Measurements from ENCODE around the gene TASP1. TPM values are rescaled to one million over a fixed set of nuclear protein-coding genes. Genes with fewer than 3 reads are reported as not detected.

TASP1 gene
- total and polyA plus RNA-seq, 2 donors (not counting 3 experiments of a cell fraction or from before 2014, with no cell fraction given): 3.5 to 8.9 TPM

DNA sequence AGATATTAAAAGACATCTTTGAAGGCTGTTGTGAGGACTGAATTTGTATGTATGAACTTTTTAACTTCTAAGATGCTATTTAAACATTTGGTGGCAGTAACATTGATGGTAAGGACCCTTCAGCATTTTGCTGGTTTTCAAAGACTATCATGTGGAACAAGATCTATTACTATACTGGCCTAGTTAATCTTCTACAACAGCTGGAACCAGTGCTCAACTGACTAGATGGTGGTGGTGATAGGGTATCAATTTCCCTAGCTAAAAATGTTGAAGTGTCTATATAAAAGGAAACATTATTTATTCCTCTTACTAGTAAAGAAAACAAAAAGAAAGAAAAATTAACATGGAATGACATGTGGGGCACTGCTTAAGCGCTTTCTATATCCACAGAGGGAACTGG lies 195.7 kb downstream of the TASP1 start:
- Histone ChIP-seq H3K79me2 (ENCODE audit: control insufficient read depth, insufficient read depth, low read length) (no peaks in the 10 kb centered on the region), H3K9ac (replicated peaks; ENCODE audit: extremely low read depth, insufficient read depth, low read length) (no peak overlapping the region), H3K4me3 (replicated peaks in 1 of 3; ENCODE audit: insufficient read depth in 1 of 3, low read depth in 1 of 3, low read length in 3 of 3) (no peak overlapping the region), H3K4me2 (ENCODE audit: insufficient read depth, low read length) (no peak overlapping the region), H3K27ac (ENCODE audit: insufficient read depth, low read depth, low read length) (no peak overlapping the region), H3K4me1 (ENCODE audit: control insufficient read depth, extremely low read depth, insufficient read depth, low read length) (no peaks in the 10 kb centered on the region), H3K9me3 (replicated peaks; ENCODE audit: control insufficient read depth, insufficient read depth, low read length) (no peaks in the 10 kb centered on the region), H3K9me1 (replicated peaks; ENCODE audit: control insufficient read depth, extremely low read depth, insufficient read depth, low read length) (no peaks in the 10 kb centered on the region), H3K27me3 (ENCODE audit: control insufficient read depth in 2 of 2, insufficient read depth in 2 of 2, low read length in 2 of 2) (no peaks in the 10 kb centered on the region), H3K36me3 (ENCODE audit: control insufficient read depth in 2 of 2, extremely low read depth in 1 of 2, insufficient read depth in 2 of 2, low read length in 2 of 2) (no peaks in the 10 kb centered on the region), H2AFZ (ENCODE audit: low read depth, low read length) (no peak overlapping the region), H4K20me1 (replicated peaks; ENCODE audit: control insufficient read depth, extremely low read depth, insufficient read depth, low read length) (no peaks in the 10 kb centered on the region)
- DNase-seq (ENCODE audit: low read depth, low spot score): no peak
- intact Hi-C loops (cut with micrococcal nuclease) (no loop called here), dilution Hi-C loops (cut with MboI; ENCODE audit: extremely low pct_ligation_motif_present, low sequenced_read_pairs) (no loop called here)
- TF ChIP-seq GATA2 (IDR thresholded peaks at IDR 0.05; ENCODE audit: insufficient read depth, insufficient read length, low read depth, low read length): no peak
- no TSS peak for BruUV-seq (replicated peaks)
- no peak for FAIRE-seq
- POLR2A ChIA-PET: no interaction called here
- CTCF ChIA-PET: interaction anchor here (1.4 kb wide), 1 partner anchor 27 kb away, joined by 3 read pairs; no protein-coding TSS in a partner anchor

DNA sequence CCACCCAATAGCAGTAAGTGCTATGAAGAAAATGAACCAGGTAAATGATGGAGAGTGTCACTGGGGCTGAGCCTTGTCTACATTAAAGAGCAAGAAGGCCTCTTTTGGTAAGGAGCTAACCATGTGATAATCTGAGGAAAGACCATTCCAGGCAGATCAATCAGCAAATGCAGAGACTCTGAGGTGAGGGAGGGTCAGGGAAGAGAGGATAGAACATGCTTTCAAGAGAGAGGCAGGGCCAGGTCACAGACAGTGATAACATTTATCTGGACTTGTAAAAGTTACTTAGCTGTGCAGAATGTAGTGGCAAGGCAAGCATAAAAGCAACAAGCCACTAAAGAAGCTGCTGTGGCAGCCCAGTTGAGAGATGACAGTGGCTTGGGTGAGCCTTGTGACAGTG lies 197.3 kb downstream of the TASP1 start:
- intact Hi-C loops (cut with micrococcal nuclease): no loop called here
- Histone ChIP-seq H2AFZ (ENCODE audit: low read depth, low read length) (no peak overlapping the region), H3K27ac (ENCODE audit: insufficient read depth, low read depth, low read length) (no peak overlapping the region), H3K36me3 (ENCODE audit: control insufficient read depth in 2 of 2, extremely low read depth in 1 of 2, insufficient read depth in 2 of 2, low read length in 2 of 2) (no peaks in the 10 kb centered on the region), H3K9ac (replicated peaks; ENCODE audit: extremely low read depth, insufficient read depth, low read length) (no peak overlapping the region), H3K4me3 (replicated peaks in 1 of 3; ENCODE audit: insufficient read depth in 1 of 3, low read depth in 1 of 3, low read length in 3 of 3) (no peak overlapping the region), H3K79me2 (ENCODE audit: control insufficient read depth, insufficient read depth, low read length) (no peaks in the 10 kb centered on the region), H3K4me2 (ENCODE audit: insufficient read depth, low read length) (no peak overlapping the region), H3K9me1 (replicated peaks; ENCODE audit: control insufficient read depth, extremely low read depth, insufficient read depth, low read length) (no peaks in the 10 kb centered on the region), H3K4me1 (ENCODE audit: control insufficient read depth, extremely low read depth, insufficient read depth, low read length) (no peaks in the 10 kb centered on the region), H4K20me1 (replicated peaks; ENCODE audit: control insufficient read depth, extremely low read depth, insufficient read depth, low read length) (no peaks in the 10 kb centered on the region), H3K27me3 (ENCODE audit: control insufficient read depth in 2 of 2, insufficient read depth in 2 of 2, low read length in 2 of 2) (no peaks in the 10 kb centered on the region), H3K9me3 (replicated peaks; ENCODE audit: control insufficient read depth, insufficient read depth, low read length) (no peaks in the 10 kb centered on the region)
- TF ChIP-seq GATA2 (IDR thresholded peaks at IDR 0.05; ENCODE audit: insufficient read depth, insufficient read length, low read depth, low read length) (no peak), POLR2AphosphoS5 (IDR thresholded peaks at IDR 0.05; ENCODE audit: insufficient read depth, low read depth, low read length) (no peak), POLR2A (IDR thresholded peaks at IDR 0.05; ENCODE audit: low read depth, low read length) (no peak), EZH2 (IDR thresholded peaks at IDR 0.05; ENCODE audit: borderline replicate concordance, low read depth, low read length, severe bottlenecking) (no peak), JUN (IDR thresholded peaks at IDR 0.05; ENCODE audit: borderline replicate concordance, insufficient read depth, insufficient read length, low read depth) (no peak), FOS (IDR thresholded peaks at IDR 0.05; ENCODE audit: borderline replicate concordance, insufficient read depth, low read length) (no peak), MYC (IDR thresholded peaks at IDR 0.05; ENCODE audit: low read depth, low read length) (no peak)
- TF ChIP-seq, protein P1, sequence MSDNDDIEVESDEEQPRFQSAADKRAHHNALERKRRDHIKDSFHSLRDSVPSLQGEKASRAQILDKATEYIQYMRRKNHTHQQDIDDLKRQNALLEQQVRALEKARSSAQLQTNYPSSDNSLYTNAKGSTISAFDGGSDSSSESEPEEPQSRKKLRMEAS (IDR thresholded peaks at IDR 0.05; ENCODE audit: insufficient read depth, insufficient read length): no peak
- TF ChIP-seq, protein P2, sequence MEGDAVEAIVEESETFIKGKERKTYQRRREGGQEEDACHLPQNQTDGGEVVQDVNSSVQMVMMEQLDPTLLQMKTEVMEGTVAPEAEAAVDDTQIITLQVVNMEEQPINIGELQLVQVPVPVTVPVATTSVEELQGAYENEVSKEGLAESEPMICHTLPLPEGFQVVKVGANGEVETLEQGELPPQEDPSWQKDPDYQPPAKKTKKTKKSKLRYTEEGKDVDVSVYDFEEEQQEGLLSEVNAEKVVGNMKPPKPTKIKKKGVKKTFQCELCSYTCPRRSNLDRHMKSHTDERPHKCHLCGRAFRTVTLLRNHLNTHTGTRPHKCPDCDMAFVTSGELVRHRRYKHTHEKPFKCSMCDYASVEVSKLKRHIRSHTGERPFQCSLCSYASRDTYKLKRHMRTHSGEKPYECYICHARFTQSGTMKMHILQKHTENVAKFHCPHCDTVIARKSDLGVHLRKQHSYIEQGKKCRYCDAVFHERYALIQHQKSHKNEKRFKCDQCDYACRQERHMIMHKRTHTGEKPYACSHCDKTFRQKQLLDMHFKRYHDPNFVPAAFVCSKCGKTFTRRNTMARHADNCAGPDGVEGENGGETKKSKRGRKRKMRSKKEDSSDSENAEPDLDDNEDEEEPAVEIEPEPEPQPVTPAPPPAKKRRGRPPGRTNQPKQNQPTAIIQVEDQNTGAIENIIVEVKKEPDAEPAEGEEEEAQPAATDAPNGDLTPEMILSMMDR (IDR thresholded peaks at IDR 0.05; ENCODE audit: extremely low read depth in 1 of 2, insufficient read depth in 1 of 2, low read depth in 1 of 2, low read length in 2 of 2): no peak
- no peak for FAIRE-seq
- no peak for DNase-seq (ENCODE audit: low read depth, low spot score)
- CTCF ChIA-PET: interaction anchor here (1.5 kb wide), 1 partner anchor 19 kb away, joined by 4 read pairs; no protein-coding TSS in a partner anchor
- no TSS peak for BruUV-seq (replicated peaks)
- POLR2A ChIA-PET: no interaction called here
- dilution Hi-C loops (cut with MboI; ENCODE audit: extremely low pct_ligation_motif_present, low sequenced_read_pairs): no loop called here

Data from endothelial cell of umbilical vein (primary cell).